ENCODE data around the gene BPHL. TPM values are rescaled to one million over a fixed set of nuclear protein-coding genes. Genes with fewer than 3 reads are reported as not detected.

Gene BPHL
- polyA plus RNA-seq, 1 of the 3 experiments (the other 2 are of a cell fraction) = 21.7 TPM

DNA sequence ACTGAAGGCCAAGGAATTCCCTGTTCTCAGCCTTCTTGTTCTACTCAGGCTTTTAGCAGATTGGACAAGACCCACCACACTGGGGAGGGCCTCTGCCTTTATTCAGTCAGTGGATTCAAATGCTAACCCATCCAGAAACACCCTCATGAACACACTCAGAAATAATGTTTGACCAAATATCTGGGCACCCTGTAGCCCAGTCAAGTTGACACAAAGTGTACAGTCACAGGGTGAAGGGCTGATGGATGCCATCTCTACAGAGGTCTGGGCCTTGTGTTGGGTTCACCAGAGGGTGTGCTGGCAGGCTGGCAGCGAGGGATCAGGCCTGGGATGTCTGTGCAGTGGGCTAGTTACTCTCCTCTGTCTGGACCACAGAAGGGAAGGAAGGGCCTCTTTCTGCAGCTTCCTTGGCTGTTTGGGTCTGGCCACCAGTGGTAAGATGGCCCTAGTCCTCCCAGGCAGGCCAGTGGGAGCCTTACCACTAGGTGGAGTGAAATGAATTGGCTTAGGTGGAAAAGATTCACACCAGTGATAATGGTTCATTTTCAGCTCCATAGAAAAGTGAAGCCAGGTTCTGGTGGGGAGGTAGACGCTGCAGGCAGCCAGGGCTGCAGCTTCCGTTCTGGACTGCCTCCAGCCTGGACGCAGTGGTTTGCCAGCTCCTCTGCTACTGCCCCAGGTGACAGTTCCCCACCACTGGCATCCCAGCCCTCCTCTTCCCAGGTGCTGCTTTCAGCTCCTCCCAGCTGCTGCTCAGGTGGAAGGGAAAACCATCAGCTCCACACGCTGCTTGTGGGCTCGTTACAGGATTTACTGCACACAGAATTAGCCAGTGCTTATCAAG lies 29.6 kb downstream of the BPHL start:
- Histone ChIP-seq H3K9ac (no peak overlapping the region), H3K9me2 (no peaks in the 10 kb centered on the region), H3K4me1 (ENCODE audit: control insufficient read depth in 1 of 2, insufficient read depth in 2 of 2, low read depth in 1 of 2, low read length in 1 of 2) (no peaks in the 10 kb centered on the region), H3K79me2 (ENCODE audit: insufficient read depth) (no peaks in the 10 kb centered on the region), H3K4me2 (no peak overlapping the region), H3K36me3 (replicated peaks in 1 of 2; ENCODE audit: control insufficient read depth in 1 of 2, insufficient read depth in 2 of 2, low read length in 1 of 2) (peaks cover 22 to 26% of the 10 kb centered on the region in 2 experiments), H3K27ac (ENCODE audit: low read depth in 2 of 2, low read length in 1 of 2) (no peak overlapping the region), H4K20me1 (ENCODE audit: insufficient read depth) (peaks cover under 1% of the 10 kb centered on the region; the same call in 1 of the 2 replicates), H2AFZ (ENCODE audit: low read depth) (no peak overlapping the region), H3K4me3 (ENCODE audit: low read depth in 2 of 2, low read length in 1 of 2) (no peak overlapping the region), H3K27me3 (ENCODE audit: insufficient read depth) (no peaks in the 10 kb centered on the region), H3F3A (replicated peaks; ENCODE audit: insufficient read depth) (peaks cover 24% of the 10 kb centered on the region), H3K9me3 (no peaks in the 10 kb centered on the region)
- ChIA-PET POLR2A (no interaction called here), CTCF (interaction anchor here (0.9 to 2.1 kb wide), 4 partner anchors 9 to 103 kb away, joined by 3 to 7 read pairs (median 4); partner anchors contain the start of gene TUBB2A)
- WGBS (ENCODE audit: low lambda C conversion rate) = 89% methylated on average over 4 of the region's 6 CpGs
- TF ChIP-seq, protein P1, sequence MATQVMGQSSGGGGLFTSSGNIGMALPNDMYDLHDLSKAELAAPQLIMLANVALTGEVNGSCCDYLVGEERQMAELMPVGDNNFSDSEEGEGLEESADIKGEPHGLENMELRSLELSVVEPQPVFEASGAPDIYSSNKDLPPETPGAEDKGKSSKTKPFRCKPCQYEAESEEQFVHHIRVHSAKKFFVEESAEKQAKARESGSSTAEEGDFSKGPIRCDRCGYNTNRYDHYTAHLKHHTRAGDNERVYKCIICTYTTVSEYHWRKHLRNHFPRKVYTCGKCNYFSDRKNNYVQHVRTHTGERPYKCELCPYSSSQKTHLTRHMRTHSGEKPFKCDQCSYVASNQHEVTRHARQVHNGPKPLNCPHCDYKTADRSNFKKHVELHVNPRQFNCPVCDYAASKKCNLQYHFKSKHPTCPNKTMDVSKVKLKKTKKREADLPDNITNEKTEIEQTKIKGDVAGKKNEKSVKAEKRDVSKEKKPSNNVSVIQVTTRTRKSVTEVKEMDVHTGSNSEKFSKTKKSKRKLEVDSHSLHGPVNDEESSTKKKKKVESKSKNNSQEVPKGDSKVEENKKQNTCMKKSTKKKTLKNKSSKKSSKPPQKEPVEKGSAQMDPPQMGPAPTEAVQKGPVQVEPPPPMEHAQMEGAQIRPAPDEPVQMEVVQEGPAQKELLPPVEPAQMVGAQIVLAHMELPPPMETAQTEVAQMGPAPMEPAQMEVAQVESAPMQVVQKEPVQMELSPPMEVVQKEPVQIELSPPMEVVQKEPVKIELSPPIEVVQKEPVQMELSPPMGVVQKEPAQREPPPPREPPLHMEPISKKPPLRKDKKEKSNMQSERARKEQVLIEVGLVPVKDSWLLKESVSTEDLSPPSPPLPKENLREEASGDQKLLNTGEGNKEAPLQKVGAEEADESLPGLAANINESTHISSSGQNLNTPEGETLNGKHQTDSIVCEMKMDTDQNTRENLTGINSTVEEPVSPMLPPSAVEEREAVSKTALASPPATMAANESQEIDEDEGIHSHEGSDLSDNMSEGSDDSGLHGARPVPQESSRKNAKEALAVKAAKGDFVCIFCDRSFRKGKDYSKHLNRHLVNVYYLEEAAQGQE (IDR thresholded peaks at IDR 0.05; ENCODE audit: low read depth, low read length) = no peak
- no peak for TF ChIP-seq POLR2AphosphoS5 (IDR thresholded peaks at IDR 0.05; ENCODE audit: low read depth, low read length)
- TF ChIP-seq FOSL2 (IDR thresholded peaks at IDR 0.05; ENCODE audit: borderline replicate concordance, low read depth) = no peak
- no peak for TF ChIP-seq YY1 (IDR thresholded peaks at IDR 0.05; ENCODE audit: low read depth)
- TF ChIP-seq FOXM1 (IDR thresholded peaks at IDR 0.05; ENCODE audit: low read depth) = no peak
- TF ChIP-seq, protein P2, sequence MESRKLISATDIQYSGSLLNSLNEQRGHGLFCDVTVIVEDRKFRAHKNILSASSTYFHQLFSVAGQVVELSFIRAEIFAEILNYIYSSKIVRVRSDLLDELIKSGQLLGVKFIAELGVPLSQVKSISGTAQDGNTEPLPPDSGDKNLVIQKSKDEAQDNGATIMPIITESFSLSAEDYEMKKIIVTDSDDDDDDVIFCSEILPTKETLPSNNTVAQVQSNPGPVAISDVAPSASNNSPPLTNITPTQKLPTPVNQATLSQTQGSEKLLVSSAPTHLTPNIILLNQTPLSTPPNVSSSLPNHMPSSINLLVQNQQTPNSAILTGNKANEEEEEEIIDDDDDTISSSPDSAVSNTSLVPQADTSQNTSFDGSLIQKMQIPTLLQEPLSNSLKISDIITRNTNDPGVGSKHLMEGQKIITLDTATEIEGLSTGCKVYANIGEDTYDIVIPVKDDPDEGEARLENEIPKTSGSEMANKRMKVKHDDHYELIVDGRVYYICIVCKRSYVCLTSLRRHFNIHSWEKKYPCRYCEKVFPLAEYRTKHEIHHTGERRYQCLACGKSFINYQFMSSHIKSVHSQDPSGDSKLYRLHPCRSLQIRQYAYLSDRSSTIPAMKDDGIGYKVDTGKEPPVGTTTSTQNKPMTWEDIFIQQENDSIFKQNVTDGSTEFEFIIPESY (IDR thresholded peaks at IDR 0.05; ENCODE audit: borderline replicate concordance, low read depth) = no peak
- TF ChIP-seq USF2 (IDR thresholded peaks at IDR 0.05; ENCODE audit: borderline replicate concordance, low read depth, low read length) = no peak
- no peak for DNase-seq

- Histone ChIP-seq H3K9me3 (no peaks in the 10 kb centered on the region), H3K27me3 (ENCODE audit: insufficient read depth) (no peaks in the 10 kb centered on the region), H3K4me3 (ENCODE audit: low read depth in 2 of 2, low read length in 1 of 2) (no peak overlapping the region), H3F3A (replicated peaks; ENCODE audit: insufficient read depth) (peaks cover 28% of the 10 kb centered on the region), H3K27ac (ENCODE audit: low read depth in 2 of 2, low read length in 1 of 2) (no peak overlapping the region), H3K36me3 (replicated peaks in 1 of 2; ENCODE audit: control insufficient read depth in 1 of 2, insufficient read depth in 2 of 2, low read length in 1 of 2) (peaks cover 37 to 38% of the 10 kb centered on the region in 2 experiments), H3K9ac (no peak overlapping the region), H3K4me2 (no peak overlapping the region), H4K20me1 (ENCODE audit: insufficient read depth) (peaks cover 18% of the 10 kb centered on the region), H2AFZ (ENCODE audit: low read depth) (no peak overlapping the region), H3K9me2 (no peaks in the 10 kb centered on the region), H3K79me2 (ENCODE audit: insufficient read depth) (peaks cover 16% of the 10 kb centered on the region), H3K4me1 (ENCODE audit: control insufficient read depth in 1 of 2, insufficient read depth in 2 of 2, low read depth in 1 of 2, low read length in 1 of 2) (peaks cover 3 to 5% of the 10 kb centered on the region in 2 experiments; a peak in 1 of 4 replicates)
- CTCF ChIA-PET = interaction anchor here (1.8 kb wide), 1 partner anchor 106 kb away, joined by 4 read pairs; no protein-coding TSS in a partner anchor
- TF ChIP-seq, protein P2 (IDR thresholded peaks at IDR 0.05; ENCODE audit: borderline replicate concordance, low read depth) = no peak
- DNase-seq = no peak
- POLR2A ChIA-PET = no interaction called here
- 98% methylated on average over 4 of the region's 5 CpGs for WGBS (ENCODE audit: low lambda C conversion rate)
Observed at GRCh38 chr6:3151691-3152090, 33.2 kb downstream of the BPHL start.

Measured in SK-N-SH (cell line).